Subcutaneous adipose tissue (tissue), 4 donors: Measurements from ENCODE around the gene MOB1A. TPM values are rescaled to one million over a fixed set of nuclear protein-coding genes. Genes with fewer than 3 reads are reported as not detected.

Experiments used
- total RNA-seq, 4 donors: library from RNA; depleted of rRNA; stranded (reverse); fragments of >200 nt; gene quantifications; one replicate each; pipeline ENCODE4 v1.1.0, GENCODE V29; 2016
- TF ChIP-seq, protein P1 (sequence below): fragments of 450-650 bp; IDR thresholded peaks from one replicate; pipeline ENCODE4 v1.5.1; 2016; ENCODE audit warnings: low read depth, mild to moderate bottlenecking, control low read depth, antibody characterized with exemption, moderate library complexity

MOB1A gene
- total RNA-seq, 4 donors from 2014 or later = 70.6 to 121 (median 108) TPM

DNA sequence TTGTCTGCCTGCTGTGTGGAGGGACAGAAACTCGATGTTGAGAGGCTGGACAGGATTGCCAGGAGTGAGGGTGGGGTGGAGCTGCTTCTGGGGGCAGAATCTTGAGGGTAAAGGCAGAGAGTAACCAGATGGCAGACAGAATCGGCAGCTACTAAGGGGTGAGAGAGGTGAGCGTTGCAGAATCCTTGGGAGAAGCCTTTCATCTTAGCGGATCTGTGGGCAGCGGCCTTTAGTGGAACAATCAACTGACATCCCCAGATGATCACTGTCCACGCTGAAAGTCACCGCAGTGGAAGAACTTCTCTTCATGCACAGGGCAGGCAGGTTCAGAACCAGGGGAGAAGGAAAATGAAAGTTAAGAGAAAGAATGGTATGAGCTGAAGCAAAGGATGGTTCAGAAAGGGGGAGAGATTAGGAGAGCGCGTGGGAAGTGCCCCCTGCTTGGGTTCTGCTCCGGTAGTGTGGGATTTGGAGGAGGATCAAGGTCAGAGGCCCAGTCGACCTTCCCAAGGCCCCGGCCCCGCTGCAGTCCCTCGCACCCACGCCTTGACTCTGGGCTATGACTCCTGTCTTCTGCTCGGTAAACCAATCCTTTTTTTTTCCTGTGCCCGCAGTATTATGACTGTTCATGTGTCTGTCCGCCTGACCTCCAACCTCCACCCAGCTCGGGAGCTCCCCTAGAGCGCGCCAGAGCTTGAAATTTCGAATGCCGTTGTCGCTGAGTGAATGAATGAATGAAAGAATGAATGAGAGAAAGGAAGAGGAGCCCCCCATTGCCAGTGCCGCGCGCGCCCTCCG lies 31.6 kb downstream of the MOB1A start:
- TF ChIP-seq, protein P1, sequence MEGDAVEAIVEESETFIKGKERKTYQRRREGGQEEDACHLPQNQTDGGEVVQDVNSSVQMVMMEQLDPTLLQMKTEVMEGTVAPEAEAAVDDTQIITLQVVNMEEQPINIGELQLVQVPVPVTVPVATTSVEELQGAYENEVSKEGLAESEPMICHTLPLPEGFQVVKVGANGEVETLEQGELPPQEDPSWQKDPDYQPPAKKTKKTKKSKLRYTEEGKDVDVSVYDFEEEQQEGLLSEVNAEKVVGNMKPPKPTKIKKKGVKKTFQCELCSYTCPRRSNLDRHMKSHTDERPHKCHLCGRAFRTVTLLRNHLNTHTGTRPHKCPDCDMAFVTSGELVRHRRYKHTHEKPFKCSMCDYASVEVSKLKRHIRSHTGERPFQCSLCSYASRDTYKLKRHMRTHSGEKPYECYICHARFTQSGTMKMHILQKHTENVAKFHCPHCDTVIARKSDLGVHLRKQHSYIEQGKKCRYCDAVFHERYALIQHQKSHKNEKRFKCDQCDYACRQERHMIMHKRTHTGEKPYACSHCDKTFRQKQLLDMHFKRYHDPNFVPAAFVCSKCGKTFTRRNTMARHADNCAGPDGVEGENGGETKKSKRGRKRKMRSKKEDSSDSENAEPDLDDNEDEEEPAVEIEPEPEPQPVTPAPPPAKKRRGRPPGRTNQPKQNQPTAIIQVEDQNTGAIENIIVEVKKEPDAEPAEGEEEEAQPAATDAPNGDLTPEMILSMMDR = no peak

DNA sequence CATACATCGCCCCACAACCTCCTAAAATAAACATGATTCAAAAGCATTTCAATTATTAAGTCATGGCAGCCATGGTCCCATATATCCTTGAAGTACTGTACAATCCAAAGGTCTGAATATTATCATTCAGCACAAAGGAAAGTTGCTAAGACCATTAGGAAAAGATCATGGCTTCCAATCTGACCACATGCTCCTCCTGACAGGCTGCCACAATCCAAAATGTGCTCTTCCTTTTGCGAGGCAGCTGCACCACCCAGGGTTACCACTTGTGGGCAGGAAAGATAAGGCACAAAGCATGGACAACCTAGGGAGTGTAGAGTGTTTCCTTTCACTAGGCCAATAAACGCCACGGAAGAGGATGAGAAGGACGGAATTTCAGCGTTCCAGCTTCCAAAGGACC lies 36.3 kb downstream of the MOB1A start:
- TF ChIP-seq, protein P1 = no peak

DNA sequence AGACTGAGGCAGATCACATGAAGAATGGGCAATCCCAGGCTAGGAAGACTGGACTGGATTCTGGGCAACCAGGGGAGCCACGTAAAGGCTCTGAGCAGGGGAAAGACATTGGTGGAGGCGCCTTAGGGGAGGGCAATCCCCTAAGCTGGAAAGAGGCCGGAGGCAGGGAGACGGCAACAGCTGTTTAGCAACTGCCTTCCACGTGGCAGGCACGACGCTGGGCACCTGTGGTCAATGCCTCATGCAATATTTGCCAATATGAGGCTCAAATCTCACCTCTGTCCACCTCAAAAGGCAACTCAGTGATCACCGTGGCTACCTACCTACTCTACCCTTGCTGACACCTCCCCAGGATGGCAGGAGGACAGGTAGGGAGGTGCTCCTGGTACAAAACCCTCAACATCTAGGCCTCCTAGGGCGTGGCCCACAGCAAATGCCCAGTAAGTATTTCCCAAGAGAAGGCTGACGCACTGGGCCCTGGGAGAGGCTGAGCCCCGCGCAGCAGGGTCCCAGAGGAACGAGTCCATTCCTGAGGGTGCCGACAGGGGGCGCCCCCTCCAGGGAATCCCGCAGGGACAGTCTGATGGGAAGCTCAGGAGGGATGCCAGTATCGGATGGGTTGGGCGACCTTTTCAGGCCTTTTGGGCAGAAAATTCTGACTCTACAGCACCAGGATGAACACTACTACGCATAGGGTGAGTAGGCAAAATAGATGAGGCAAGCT lies 39.9 kb downstream of the MOB1A start:
- TF ChIP-seq, protein P1 = no peak

DNA sequence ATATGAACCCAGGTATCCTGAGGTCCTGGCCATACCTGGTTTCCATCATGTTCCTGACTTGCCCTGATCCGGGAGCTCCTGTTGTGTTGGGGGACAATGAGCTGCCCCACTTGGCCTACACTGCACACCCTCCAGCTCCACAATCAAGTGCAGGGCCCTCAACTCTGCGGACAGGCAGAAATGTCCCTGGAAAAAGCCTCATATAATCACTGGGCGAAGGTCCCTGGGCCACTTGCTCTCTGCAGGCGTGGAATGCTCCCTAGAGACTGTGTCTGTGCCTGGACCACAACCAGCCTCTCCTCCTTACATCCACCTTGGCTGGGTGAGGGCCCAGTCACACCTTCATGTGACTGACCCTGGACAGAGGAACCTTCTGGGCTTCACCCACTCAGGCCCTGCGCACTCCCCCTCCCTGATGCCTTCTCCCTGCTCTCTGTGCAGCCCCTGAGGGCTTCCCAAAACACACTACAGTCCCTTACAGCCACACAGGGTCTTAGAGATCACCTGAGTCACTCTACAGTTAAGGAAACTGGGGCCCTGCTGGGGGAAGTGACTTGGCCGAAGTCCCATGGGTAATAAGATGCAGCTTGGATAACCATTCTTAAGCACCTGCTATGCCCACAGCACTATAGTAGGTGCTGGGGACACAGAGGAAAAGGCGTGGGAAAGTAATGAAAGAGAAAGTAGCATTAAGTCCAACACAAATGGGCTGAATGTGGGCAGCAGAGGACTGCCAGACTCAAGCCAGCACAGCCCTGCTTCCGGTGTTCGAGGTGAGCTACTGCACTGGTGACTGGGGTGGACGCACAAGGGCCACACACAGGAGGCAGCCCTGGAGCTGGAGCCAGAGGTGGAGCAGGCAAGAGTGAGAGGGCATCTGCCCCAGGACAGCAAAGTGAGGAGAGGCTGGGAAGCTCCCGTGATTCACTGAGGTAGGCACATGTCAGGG lies 40.8 kb downstream of the MOB1A start:
- TF ChIP-seq, protein P1 = no peak

DNA sequence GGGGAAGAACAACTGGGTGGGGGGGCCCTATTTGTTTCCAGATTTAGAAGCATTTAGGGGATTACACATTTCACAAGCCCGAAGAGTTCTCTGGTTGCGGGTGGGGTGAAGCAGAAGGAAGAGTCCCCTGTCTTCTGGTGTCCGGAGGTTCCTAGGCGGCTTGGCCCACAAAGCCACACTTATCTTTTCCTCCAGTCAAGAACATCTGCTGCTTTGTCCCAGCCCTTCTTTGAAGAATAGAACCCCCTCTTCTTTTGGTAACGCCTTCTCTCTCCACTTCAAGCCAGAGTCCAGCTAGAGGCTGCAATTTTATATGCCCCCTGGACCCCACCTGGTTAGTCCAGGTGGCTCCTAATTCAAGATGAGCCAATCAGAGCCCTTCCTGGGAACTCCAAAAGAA lies 46.8 kb downstream of the MOB1A start:
- TF ChIP-seq, protein P1 = no peak

DNA sequence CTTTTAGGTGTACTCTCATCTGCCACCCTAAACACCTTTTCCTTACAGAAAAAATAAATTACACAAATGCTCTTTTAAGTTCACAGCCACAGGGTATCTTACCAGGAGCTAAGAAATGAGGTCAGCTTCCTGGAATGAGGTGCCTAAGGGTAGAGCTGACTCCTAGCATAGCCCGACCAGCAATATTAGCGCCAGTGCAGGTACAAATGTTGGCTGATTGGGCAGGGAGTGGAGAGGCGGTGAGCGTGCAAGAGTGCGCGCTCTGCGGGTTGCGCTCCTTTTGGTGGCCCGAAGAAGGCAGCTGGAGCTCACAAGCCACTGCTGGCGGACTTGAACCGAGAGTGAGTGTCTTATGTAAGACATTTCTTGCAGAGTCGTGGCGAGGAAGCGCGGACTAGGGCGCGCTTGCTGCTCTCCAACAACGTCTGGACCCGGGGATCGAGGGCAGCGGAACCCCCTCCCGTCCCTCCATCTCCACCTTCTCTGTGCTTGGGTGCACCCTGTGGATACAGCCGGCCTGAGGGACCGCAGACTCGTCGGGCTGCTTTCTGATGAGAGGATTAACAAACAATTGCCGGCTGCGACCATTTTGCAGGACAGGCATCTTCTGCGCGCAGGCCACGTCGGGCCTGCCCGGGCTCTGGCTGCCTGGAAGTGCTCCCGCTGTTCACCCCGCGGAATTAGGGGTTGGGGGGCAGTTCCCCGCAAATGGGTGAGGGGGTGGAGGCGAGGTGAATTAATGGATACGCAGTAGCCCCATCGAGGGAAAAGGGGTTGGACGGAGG lies 48.3 kb downstream of the MOB1A start:
- TF ChIP-seq, protein P1 = no peak
